OCI-LY3 (cell line): ENCODE measurements around the gene PPP2R5B.

ENCODE experiments used
- CTCF ChIP-seq: fragments of 200-600, 300-600 bp; sonication (generic); IDR thresholded peaks from 2 replicates; pipeline ENCODE4 v1.5.1; 2014; ENCODE audit warnings: antibody characterized with exemption, low read length, low read depth
- EZH2phosphoT487 ChIP-seq: fragments of 200-600 bp; shearing (Covaris generic); IDR thresholded peaks from 2 replicates; pipeline ENCODE4 v1.6.1; 2018; ENCODE audit warnings: antibody characterized with exemption, mixed run types, low read depth

- TF ChIP-seq CTCF: no peak
- TF ChIP-seq EZH2phosphoT487: no peak
Measured at GRCh38 chr11:64892411-64892831, 32.1 kb upstream of the PPP2R5B start.
